ENCODE measurements around the gene SPATA31A7. TPM values are rescaled to one million over a fixed set of nuclear protein-coding genes. Genes with fewer than 3 reads are reported as not detected.
"Not testable (repeated sequence)": the region's sequence is repeated elsewhere in the genome, so short reads cannot be mapped to it uniquely, and the experiment has no call there.

The SPATA31A7 gene
- polyA plus RNA-seq, result not detected

DNA sequence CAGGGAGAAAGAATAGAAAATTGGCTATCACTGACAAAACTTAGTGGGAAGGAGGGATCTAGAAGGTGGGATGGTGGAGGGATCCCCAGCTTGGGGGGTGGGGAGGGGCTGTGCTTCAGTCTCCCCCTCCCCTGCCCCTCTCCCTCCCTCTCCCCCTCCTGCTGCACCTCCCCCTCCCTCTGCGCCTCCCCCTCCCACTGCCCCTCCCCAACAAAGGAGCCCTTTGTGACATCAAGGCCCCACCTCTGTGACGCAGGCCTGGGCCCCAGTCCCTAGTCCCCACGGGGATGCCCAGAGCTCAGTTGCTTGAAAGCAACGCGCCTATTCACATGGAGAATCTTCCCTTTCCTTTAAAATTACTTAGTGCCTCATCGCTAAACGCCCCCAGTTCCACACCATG is at the start of gene SPATA31A7:
Gene SPATA31A7, plus strand, starts transcription at position 301 of the 400 bp plus-strand sequence. Its CDS starts 29 bp downstream, at position 330.
- not testable (repeated sequence) for H3K9me3 Mint-ChIP-seq, H3K36me3 Mint-ChIP-seq, H3K27ac Mint-ChIP-seq, H3K27me3 Mint-ChIP-seq, H3K4me1 Mint-ChIP-seq, H3K4me3 Mint-ChIP-seq

DNA sequence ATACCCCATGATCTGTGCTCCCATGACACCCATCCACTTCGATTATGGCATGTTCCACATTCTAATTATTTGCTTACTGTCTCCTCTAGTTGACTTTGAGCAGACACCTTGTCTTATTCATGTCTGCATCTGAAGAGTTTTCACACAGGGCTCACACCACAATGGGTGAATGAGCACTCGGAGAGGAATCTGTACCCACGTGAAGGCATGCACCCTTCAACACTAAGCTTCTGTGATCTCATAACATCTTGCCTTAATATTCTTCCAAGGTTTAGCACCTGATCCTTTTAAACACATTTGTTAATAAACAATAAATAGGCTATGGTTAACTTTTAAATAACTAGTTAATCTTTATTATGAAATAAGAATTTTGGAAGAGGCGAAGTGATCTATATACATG is 36.6 kb downstream of the SPATA31A7 start:
- not testable (repeated sequence) for H3K9me3 Mint-ChIP-seq, H3K27ac Mint-ChIP-seq, H3K36me3 Mint-ChIP-seq, H3K27me3 Mint-ChIP-seq, H3K4me3 Mint-ChIP-seq, H3K4me1 Mint-ChIP-seq

Measured in IgD-negative memory B cell (primary cell).